Upper lobe of left lung (tissue), 4 donors: ENCODE results near the gene ZNF652.

Experiments
- CTCF ChIP-seq, 6 experiments: fragments of 450-650 bp in 4 of 6; fragments of 200-600 bp in 2 of 6; sonication (generic) in 2 of 6; IDR thresholded peaks; one replicate each; pipeline ENCODE4 v1.5.1; 2016 to 2019; ENCODE audit warnings: antibody characterized with exemption in 6 of 6
- POLR2AphosphoS5 ChIP-seq, 2 donors: sonication (generic); formaldehyde crosslinking; IDR thresholded peaks; one replicate each; pipeline ENCODE4 v1.5.1; 2017; ENCODE audit warnings: antibody characterized with exemption in 2 of 2

- TF ChIP-seq CTCF (IDR thresholded peaks at IDR 0.05) (no peak), POLR2AphosphoS5 (IDR thresholded peaks at IDR 0.05) (no peak)
Observed at GRCh38 chr17:49266233-49266632, 95.8 kb downstream of the ZNF652 start.
